ENCODE measurements around the gene SEMA3C.

- no peak for TF ChIP-seq CTCF (IDR thresholded peaks at IDR 0.05; ENCODE audit: low read depth, low read length, poor library complexity, severe bottlenecking)
- TF ChIP-seq EZH2phosphoT487 (IDR thresholded peaks at IDR 0.05; ENCODE audit: borderline replicate concordance, low read length): no peak
Observed at GRCh38 chr7:80875537-80876120, 43.2 kb downstream of the SEMA3C start.

Data from DOHH2 (cell line).